WTC11 (cell line): ENCODE data around the gene CAPSL. TPM values are rescaled to one million over a fixed set of nuclear protein-coding genes. Genes with fewer than 3 reads are reported as not detected.

Source experiments
- ATAC-seq: fragments of 200-7000 bp; cut with Tn5 transposase; 2 replicates; pipeline ENCODE4 v1.10.0; 2021; ENCODE audit warnings: mild to moderate bottlenecking, moderate library complexity
- CTCF ChIA-PET: fragments of 300-600 bp; sonication (Branson Sonifier 250); formaldehyde crosslinking; loops from one replicate; lab custom pipeline; 2021; ENCODE audit warnings: antibody characterized with exemption; lab: Charles Lee
- POLR2A ChIA-PET: fragments of 350-600 bp; sonication (Branson Sonifier 250); formaldehyde crosslinking; loops from one replicate; lab custom pipeline; 2021; ENCODE audit warnings: antibody characterized with exemption; lab: Charles Lee
- DNase-seq: peaks from one replicate; pipeline ENCODE4 v3.0.0; 2021; ENCODE audit warnings: low spot score
- H3K27ac Mint-ChIP-seq: 2 replicates; pipeline ENCODE4 v1.8.0; 2021; ENCODE audit warnings: mixed read lengths
- H3K27me3 Mint-ChIP-seq: 2 replicates; pipeline ENCODE4 v1.8.0; 2021; ENCODE audit warnings: low read depth, mild to moderate bottlenecking, moderate library complexity, mixed read lengths
- H3K36me3 Mint-ChIP-seq: 2 replicates; pipeline ENCODE4 v1.8.0; 2021; ENCODE audit warnings: mixed read lengths
- H3K4me1 Mint-ChIP-seq: 2 replicates; pipeline ENCODE4 v1.8.0; 2022; ENCODE audit warnings: mixed read lengths
- H3K4me3 Mint-ChIP-seq: 2 replicates; pipeline ENCODE4 v1.8.0; 2021; ENCODE audit warnings: mild to moderate bottlenecking, moderate library complexity, mixed read lengths
- H3K9me3 Mint-ChIP-seq: 2 replicates; pipeline ENCODE4 v1.8.0; 2021; ENCODE audit warnings: mixed read lengths
- ATF2 ChIP-seq: sonication (generic); formaldehyde crosslinking; IDR thresholded peaks from 2 replicates; pipeline ENCODE4 v1.8.1; 2022; ENCODE audit warnings: low read depth, missing genetic modification reagents, borderline replicate concordance
- ATF3 ChIP-seq: sonication (generic); formaldehyde crosslinking; conservative IDR thresholded peaks from 2 replicates; pipeline ENCODE4 v1.8.1; 2022; ENCODE audit warnings: mild to moderate bottlenecking, missing genetic modification reagents
- ATF6 ChIP-seq: sonication (generic); formaldehyde crosslinking; IDR thresholded peaks from 2 replicates; pipeline ENCODE4 v1.8.1; 2023; ENCODE audit warnings: mild to moderate bottlenecking, missing genetic modification reagents
- E2F4 ChIP-seq: sonication (generic); formaldehyde crosslinking; IDR thresholded peaks from 2 replicates; pipeline ENCODE4 v1.8.1; 2022; ENCODE audit warnings: low read depth, mild to moderate bottlenecking, moderate library complexity, missing genetic modification reagents, borderline replicate concordance
- GABPB1 ChIP-seq: sonication (generic); formaldehyde crosslinking; IDR thresholded peaks from 2 replicates; pipeline ENCODE4 v1.8.1; 2023; ENCODE audit warnings: mild to moderate bottlenecking, missing genetic modification reagents
- IRF2 ChIP-seq: sonication (generic); formaldehyde crosslinking; IDR thresholded peaks from 2 replicates; pipeline ENCODE4 v1.8.0; 2022; ENCODE audit warnings: low read depth, missing genetic modification reagents, borderline replicate concordance
- MYBL2 ChIP-seq: sonication (generic); formaldehyde crosslinking; IDR thresholded peaks from 2 replicates; pipeline ENCODE4 v1.8.1; 2023; ENCODE audit warnings: mild to moderate bottlenecking, moderate library complexity, missing genetic modification reagents
- NFE2L1 ChIP-seq: sonication (generic); formaldehyde crosslinking; IDR thresholded peaks from 2 replicates; pipeline ENCODE4 v1.8.1; 2023; ENCODE audit warnings: missing genetic modification reagents
- PRDM15 ChIP-seq: sonication (generic); formaldehyde crosslinking; IDR thresholded peaks from 2 replicates; pipeline ENCODE4 v1.8.0; 2022; ENCODE audit warnings: missing genetic modification reagents
- RELA ChIP-seq: sonication (generic); formaldehyde crosslinking; IDR thresholded peaks from 2 replicates; pipeline ENCODE4 v1.8.1; 2022; ENCODE audit warnings: missing genetic modification reagents, mild to moderate bottlenecking, borderline replicate concordance
- STAT6 ChIP-seq: sonication (generic); formaldehyde crosslinking; conservative IDR thresholded peaks from 2 replicates; pipeline ENCODE4 v1.8.1; 2023; ENCODE audit warnings: mild to moderate bottlenecking, low read depth, missing genetic modification reagents, moderate library complexity
- USF1 ChIP-seq: sonication (generic); formaldehyde crosslinking; IDR thresholded peaks from 2 replicates; pipeline ENCODE4 v1.8.0; 2022; ENCODE audit warnings: mild to moderate bottlenecking, missing genetic modification reagents
- ZNF317 ChIP-seq: sonication (generic); formaldehyde crosslinking; IDR thresholded peaks from 2 replicates; pipeline ENCODE4 v1.8.1; 2023; ENCODE audit warnings: low read depth, mild to moderate bottlenecking, moderate library complexity, missing genetic modification reagents, borderline replicate concordance
- ZNF425 ChIP-seq: fragments of 250-450 bp; sonication (Bioruptor Pico); conservative IDR thresholded peaks from 2 replicates; pipeline ENCODE4 v1.9.0; 2021; ENCODE audit warnings: mild to moderate bottlenecking
- ZNF671 ChIP-seq: fragments of 250-450 bp; sonication (Bioruptor Pico); IDR thresholded peaks from 2 replicates; pipeline ENCODE4 v1.8.0; 2021; ENCODE audit warnings: mild to moderate bottlenecking
- total RNA-seq: library from RNA; stranded (reverse); gene quantifications from 3 replicates; pipeline ENCODE4 v1.2.3, GENCODE V29; 2021

Gene CAPSL
- total RNA-seq, 1 experiment from 2014 or later = not detected

- peaks cover 17% of the 10 kb centered on the region for H3K9me3 Mint-ChIP-seq
- CTCF ChIA-PET = no interaction called here
Observed at GRCh38 chr5:35900972-35901695, 37.3 kb downstream of the CAPSL start.

GRCh38 chr5:35899800-35900199, 38.6 kb downstream of the CAPSL start:
- POLR2A ChIA-PET = no interaction called here
- ATAC-seq = no peak
- Mint-ChIP-seq H3K27ac (no peak overlapping the region), H3K9me3 (peaks cover 9% of the 10 kb centered on the region), H3K36me3 (no peaks in the 10 kb centered on the region), H3K4me1 (no peaks in the 10 kb centered on the region), H3K4me3 (no peak overlapping the region), H3K27me3 (no peaks in the 10 kb centered on the region)
- no peak for DNase-seq
- no peak for TF ChIP-seq E2F4 (CRISPR knock-in tag)
- CTCF ChIA-PET = no interaction called here

More at GRCh38 chr5:35900972-35901695, 37.3 kb downstream of the CAPSL start:
- Mint-ChIP-seq H3K36me3 (no peaks in the 10 kb centered on the region), H3K27me3 (peaks cover 10% of the 10 kb centered on the region; the same call in 1 of the 2 replicates), H3K4me3 (no peak overlapping the region), H3K27ac (no peak overlapping the region), H3K4me1 (no peaks in the 10 kb centered on the region)
- TF ChIP-seq USF1 (CRISPR knock-in tag) (no peak), PRDM15 (CRISPR knock-in tag) (no peak), MYBL2 (CRISPR knock-in tag) (no peak), NFE2L1 (CRISPR knock-in tag) (no peak), IRF2 (no peak), RELA (no peak), STAT6 (CRISPR knock-in tag) (no peak)
- DNase-seq = no peak
- no peak for ATAC-seq
- POLR2A ChIA-PET = no interaction called here

GRCh38 chr5:35898952-35899660, 39.3 kb downstream of the CAPSL start:
- Mint-ChIP-seq H3K27me3 (no peaks in the 10 kb centered on the region), H3K36me3 (no peaks in the 10 kb centered on the region), H3K27ac (no peak overlapping the region), H3K4me3 (no peak overlapping the region), H3K4me1 (no peaks in the 10 kb centered on the region), H3K9me3 (peaks cover 4% of the 10 kb centered on the region)
- POLR2A ChIA-PET = no interaction called here
- ATAC-seq = no peak
- no peak for DNase-seq
- CTCF ChIA-PET = no interaction called here
- TF ChIP-seq ZNF317 (no peak), ZNF671 (CRISPR knock-in tag) (no peak), ATF3 (no peak), GABPB1 (CRISPR knock-in tag) (no peak), ATF6 (CRISPR knock-in tag) (no peak), ZNF425 (CRISPR knock-in tag) (no peak), ATF2 (CRISPR knock-in tag) (no peak)
